Measurements from ENCODE around the gene TEAD4. TPM values are rescaled to one million over a fixed set of nuclear protein-coding genes. Genes with fewer than 3 reads are reported as not detected.

Gene TEAD4
- total and polyA plus RNA-seq, 12 donors = 4.7 to 45.6 (median 11.4) TPM

GRCh38 chr12:3049611-3050249 is 90.5 kb downstream of the TEAD4 start:
- no peak for DNase-seq
- intact Hi-C loops (cut with DNase I) = no loop called here
- no peaks in the 10 kb centered on the region for H3K27me3 ChIP-seq
- no peaks in the 10 kb centered on the region for H3K36me3 ChIP-seq
- WGBS, 2 donors = 76 to 77% methylated on average over 11 of the region's 11 CpGs
- H3K4me1 ChIP-seq = peaks cover 0 to 39% (median 5%) of the 10 kb centered on the region in 9 donors
- H3K4me3 ChIP-seq = no peak overlapping the region
- H3K9me3 ChIP-seq = no peaks in the 10 kb centered on the region
- H3K27ac ChIP-seq = no peak overlapping the region
- no peak for ATAC-seq
- TF ChIP-seq, protein P1, sequence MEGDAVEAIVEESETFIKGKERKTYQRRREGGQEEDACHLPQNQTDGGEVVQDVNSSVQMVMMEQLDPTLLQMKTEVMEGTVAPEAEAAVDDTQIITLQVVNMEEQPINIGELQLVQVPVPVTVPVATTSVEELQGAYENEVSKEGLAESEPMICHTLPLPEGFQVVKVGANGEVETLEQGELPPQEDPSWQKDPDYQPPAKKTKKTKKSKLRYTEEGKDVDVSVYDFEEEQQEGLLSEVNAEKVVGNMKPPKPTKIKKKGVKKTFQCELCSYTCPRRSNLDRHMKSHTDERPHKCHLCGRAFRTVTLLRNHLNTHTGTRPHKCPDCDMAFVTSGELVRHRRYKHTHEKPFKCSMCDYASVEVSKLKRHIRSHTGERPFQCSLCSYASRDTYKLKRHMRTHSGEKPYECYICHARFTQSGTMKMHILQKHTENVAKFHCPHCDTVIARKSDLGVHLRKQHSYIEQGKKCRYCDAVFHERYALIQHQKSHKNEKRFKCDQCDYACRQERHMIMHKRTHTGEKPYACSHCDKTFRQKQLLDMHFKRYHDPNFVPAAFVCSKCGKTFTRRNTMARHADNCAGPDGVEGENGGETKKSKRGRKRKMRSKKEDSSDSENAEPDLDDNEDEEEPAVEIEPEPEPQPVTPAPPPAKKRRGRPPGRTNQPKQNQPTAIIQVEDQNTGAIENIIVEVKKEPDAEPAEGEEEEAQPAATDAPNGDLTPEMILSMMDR (IDR thresholded peaks at IDR 0.05) = no peak

GRCh38 chr12:3054374-3054773 is 95.2 kb downstream of the TEAD4 start:
- DNase-seq (no peak), ATAC-seq (no peak)
- Histone ChIP-seq H3K36me3 (no peaks in the 10 kb centered on the region), H3K27me3 (no peaks in the 10 kb centered on the region), H3K4me1 (peaks cover 0 to 12% (median 5%) of the 10 kb centered on the region in 9 donors), H3K4me3 (no peak overlapping the region), H3K27ac (no peak overlapping the region), H3K9me3 (no peaks in the 10 kb centered on the region)
- TF ChIP-seq, protein P1 (IDR thresholded peaks at IDR 0.05) = no peak
- 83 to 91% methylated on average over 7 of the region's 7 CpGs for WGBS, 2 donors
- intact Hi-C loops (cut with DNase I) = no loop called here

DNA sequence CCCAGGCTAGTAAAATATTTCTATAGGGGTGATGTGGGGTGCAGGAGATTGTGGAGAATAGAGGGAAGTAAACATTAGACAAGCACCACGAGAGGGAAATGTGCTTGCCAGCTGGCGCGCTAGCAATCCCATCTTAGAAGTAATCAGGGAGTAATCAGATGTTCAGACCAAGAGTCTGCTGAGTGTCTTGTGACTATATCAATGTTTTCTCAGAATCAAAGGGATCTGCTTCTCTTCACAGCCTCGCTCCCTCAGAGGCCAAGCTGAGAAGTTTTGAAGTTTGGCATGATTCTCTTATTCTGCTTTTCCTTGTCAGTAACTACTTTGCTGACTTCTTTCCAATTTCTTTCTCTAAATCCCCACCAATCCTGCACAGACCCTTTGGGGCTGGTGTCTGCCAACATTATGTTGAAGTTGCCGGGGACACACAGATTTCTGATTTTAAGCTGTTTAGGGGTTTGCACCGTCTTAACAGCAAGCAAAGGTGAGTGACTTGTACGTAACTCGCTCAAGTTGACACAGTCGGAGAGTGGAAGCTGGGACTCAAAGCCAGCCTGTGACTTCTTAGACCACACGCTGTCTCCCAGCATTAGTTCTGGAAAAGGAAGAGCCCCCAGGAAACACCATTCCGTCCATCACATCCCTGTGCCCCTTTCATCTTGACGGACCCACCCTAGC is 96.0 kb downstream of the TEAD4 start:
- TF ChIP-seq, protein P1 (IDR thresholded peaks at IDR 0.05) = no peak
- no peak for DNase-seq
- no peak overlapping the region for H3K4me3 ChIP-seq
- H3K9me3 ChIP-seq = no peaks in the 10 kb centered on the region
- no peaks in the 10 kb centered on the region for H3K27me3 ChIP-seq
- peak in 7 of 8 donors; percentile 11 to 54 (median 33) for ATAC-seq
- intact Hi-C loops (cut with DNase I) = no loop called here
- H3K27ac ChIP-seq = peak overlapping the region in 1 of 10 donors; percentile 34
- peaks cover 0 to 12% (median 5%) of the 10 kb centered on the region in 9 donors for H3K4me1 ChIP-seq
- no peaks in the 10 kb centered on the region for H3K36me3 ChIP-seq
- WGBS, 2 donors = 33 to 40% methylated on average over 12 of the region's 12 CpGs

DNA sequence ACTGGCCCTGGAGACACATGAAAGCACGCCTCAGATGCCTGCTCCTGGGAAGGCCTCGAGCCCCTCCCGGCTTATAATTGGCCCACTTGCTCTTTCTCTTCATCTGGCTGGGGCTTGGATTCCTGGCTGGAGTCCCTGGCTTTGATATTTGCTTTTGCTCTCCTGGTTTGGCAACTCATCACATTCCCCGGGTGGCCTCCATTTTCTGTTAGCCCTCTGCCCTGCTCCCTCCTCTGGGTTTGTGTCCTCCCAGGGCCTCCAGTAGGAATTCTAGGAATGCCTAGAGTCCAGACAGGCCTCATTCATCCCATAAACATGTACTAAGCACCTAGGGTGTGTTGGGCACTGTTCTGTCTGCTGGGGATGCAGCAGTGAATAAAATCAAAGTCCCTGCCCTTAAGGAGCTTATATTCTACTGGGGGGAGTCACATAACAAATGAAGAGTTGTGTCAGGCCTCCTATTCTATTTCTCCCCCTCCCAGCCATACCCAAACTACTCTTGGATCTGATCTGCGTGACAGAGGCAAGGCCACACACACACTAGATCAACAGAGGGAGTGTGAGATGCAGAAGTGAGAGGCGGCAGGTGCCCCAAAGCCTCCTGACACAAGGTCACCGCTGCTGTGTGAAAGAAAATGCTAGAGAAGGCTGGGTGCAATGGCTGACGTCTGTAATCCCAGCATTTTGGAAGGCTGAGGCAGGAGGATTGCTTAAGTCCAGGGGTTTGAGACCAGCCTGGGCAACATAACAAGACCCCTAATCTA is 96.7 kb downstream of the TEAD4 start:
- Histone ChIP-seq H3K27ac (no peak overlapping the region), H3K4me3 (no peak overlapping the region), H3K27me3 (no peaks in the 10 kb centered on the region), H3K9me3 (no peaks in the 10 kb centered on the region), H3K4me1 (peaks cover 0 to 12% (median 5%) of the 10 kb centered on the region in 9 donors), H3K36me3 (no peaks in the 10 kb centered on the region)
- intact Hi-C loops (cut with DNase I) = no loop called here
- DNase-seq (no peak), ATAC-seq (peak in 5 of 8 donors; percentile 13 to 48 (median 29))
- TF ChIP-seq, protein P1 (IDR thresholded peaks at IDR 0.05) = no peak
- WGBS, 2 donors = 64 to 70% methylated on average over 8 of the region's 8 CpGs

All from heart right ventricle (tissue), 16 donors.